ENCODE data around the gene DCBLD1.

DNA sequence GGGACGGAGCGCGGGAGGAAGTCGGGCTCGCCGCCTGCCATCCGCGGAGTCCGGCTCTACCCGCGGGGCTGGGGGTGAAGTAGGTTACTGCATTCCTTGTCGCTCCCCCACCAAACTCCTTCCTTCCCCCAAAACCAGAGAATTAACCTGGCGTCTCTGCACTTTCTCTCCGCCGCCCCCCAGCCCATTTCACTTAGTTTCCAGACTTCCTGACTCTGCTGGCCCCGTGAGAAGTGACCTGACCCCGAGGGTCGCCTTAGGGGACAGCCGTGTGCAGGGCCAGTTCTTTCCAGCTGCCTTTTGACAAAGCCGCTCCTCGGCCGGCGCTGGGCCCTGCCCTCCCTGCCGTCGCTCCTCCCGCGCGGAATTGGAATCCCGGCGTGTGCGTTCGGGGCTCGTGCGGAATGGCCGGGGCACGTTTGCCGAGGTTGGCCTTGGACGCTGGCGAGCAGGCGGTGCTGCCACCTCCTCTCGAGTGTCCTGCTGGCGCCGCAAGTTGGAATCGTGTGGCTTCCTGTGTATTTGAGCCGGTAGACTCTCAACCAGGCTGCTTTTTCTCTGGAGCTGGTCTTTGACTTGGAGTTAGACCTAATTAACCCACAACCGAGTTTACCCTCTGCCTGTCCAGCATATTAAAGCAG lies 650 bp downstream of the DCBLD1 start:
- TF ChIP-seq, protein P1, sequence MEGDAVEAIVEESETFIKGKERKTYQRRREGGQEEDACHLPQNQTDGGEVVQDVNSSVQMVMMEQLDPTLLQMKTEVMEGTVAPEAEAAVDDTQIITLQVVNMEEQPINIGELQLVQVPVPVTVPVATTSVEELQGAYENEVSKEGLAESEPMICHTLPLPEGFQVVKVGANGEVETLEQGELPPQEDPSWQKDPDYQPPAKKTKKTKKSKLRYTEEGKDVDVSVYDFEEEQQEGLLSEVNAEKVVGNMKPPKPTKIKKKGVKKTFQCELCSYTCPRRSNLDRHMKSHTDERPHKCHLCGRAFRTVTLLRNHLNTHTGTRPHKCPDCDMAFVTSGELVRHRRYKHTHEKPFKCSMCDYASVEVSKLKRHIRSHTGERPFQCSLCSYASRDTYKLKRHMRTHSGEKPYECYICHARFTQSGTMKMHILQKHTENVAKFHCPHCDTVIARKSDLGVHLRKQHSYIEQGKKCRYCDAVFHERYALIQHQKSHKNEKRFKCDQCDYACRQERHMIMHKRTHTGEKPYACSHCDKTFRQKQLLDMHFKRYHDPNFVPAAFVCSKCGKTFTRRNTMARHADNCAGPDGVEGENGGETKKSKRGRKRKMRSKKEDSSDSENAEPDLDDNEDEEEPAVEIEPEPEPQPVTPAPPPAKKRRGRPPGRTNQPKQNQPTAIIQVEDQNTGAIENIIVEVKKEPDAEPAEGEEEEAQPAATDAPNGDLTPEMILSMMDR (conservative IDR thresholded peaks at IDR 0.05 in 1 of 2, IDR thresholded peaks at IDR 0.05 in 1 of 2; ENCODE audit: low read depth in 1 of 2, low read length in 2 of 2): no peak
- TF ChIP-seq EZH2 (IDR thresholded peaks at IDR 0.05; ENCODE audit: low read length, missing control alignments): no peak
